Immature natural killer cell (primary cell): ENCODE measurements around the gene DCAF16. TPM values are rescaled to one million over a fixed set of nuclear protein-coding genes. Genes with fewer than 3 reads are reported as not detected.

Source experiments
- DNase-seq, 3 donors: peaks; one replicate each; pipeline ENCODE4 v3.0.0; 2022; ENCODE audit warnings: mixed read lengths in 1 of 3
- H3K27ac Mint-ChIP-seq, 6 donors: one replicate each; pipeline ENCODE4 v1.8.0; 2020; ENCODE audit warnings: mixed read lengths in 6 of 6, mild to moderate bottlenecking in 5 of 6, inconsistent platforms in 4 of 6, moderate library complexity in 3 of 6
- H3K27me3 Mint-ChIP-seq, 3 donors: one replicate each; pipeline ENCODE4 v1.8.0; 2020 to 2021; ENCODE audit warnings: low read depth in 3 of 3, mild to moderate bottlenecking in 3 of 3, mixed read lengths in 3 of 3, moderate library complexity in 3 of 3, inconsistent platforms in 1 of 3
- H3K36me3 Mint-ChIP-seq, 3 donors: one replicate each; pipeline ENCODE4 v1.8.0; 2020; ENCODE audit warnings: mixed read lengths in 3 of 3, inconsistent platforms in 2 of 3, mild to moderate bottlenecking in 2 of 3
- H3K4me1 Mint-ChIP-seq, 2 donors: one replicate each; pipeline ENCODE4 v1.8.0; 2020; ENCODE audit warnings: inconsistent platforms in 2 of 2, mild to moderate bottlenecking in 2 of 2, mixed read lengths in 2 of 2, moderate library complexity in 1 of 2
- H3K4me3 Mint-ChIP-seq, 5 donors: one replicate each; pipeline ENCODE4 v1.8.0; 2020; ENCODE audit warnings: mild to moderate bottlenecking in 5 of 5, mixed read lengths in 5 of 5, inconsistent platforms in 3 of 5, moderate library complexity in 3 of 5
- H3K9me3 Mint-ChIP-seq, 6 donors: one replicate each; pipeline ENCODE4 v1.8.0; 2020; ENCODE audit warnings: mild to moderate bottlenecking in 6 of 6, mixed read lengths in 6 of 6, inconsistent platforms in 4 of 6, moderate library complexity in 3 of 6
- polyA plus RNA-seq, 3 donors: library from polyadenylated mRNA; unstranded; fragments of 300-500 nt; fragmentation: Illumina TruSeq; gene quantifications; one replicate each; pipeline ENCODE4 v1.2.3, GENCODE V29; 2021

DCAF16 gene
- polyA plus RNA-seq, 3 donors from 2014 or later, result 7.8 to 18.5 (median 11.8) TPM

GRCh38 chr4:17753646-17754045 is 56.9 kb downstream of the DCAF16 start:
- H3K9me3 Mint-ChIP-seq, result no peaks in the 10 kb centered on the region
- H3K36me3 Mint-ChIP-seq, result no peaks in the 10 kb centered on the region
- H3K4me3 Mint-ChIP-seq, result no peak overlapping the region
- peaks cover 0 to 9% (median 7%) of the 10 kb centered on the region in 3 donors for H3K27me3 Mint-ChIP-seq
- no peak overlapping the region for H3K27ac Mint-ChIP-seq
- no peaks in the 10 kb centered on the region for H3K4me1 Mint-ChIP-seq
- DNase-seq, result no peak

Other genes with a start within 250 kb of the DCAF16 start
- 100 to 1,000 TPM in 1 of 3 donors, 10 to 100 TPM in 2; 56.5 to 106 (median 72.7) TPM for gene LAP3, start 233.6 kb downstream of the DCAF16 start, polyA plus RNA-seq
- 10 to 100 TPM; 33.4 to 45.3 (median 40.1) TPM for gene MED28, start 196.1 kb downstream of the DCAF16 start, polyA plus RNA-seq
- gene FAM184B, start 29.1 kb downstream of the DCAF16 start, polyA plus RNA-seq, result not detected
- 1 to 10 TPM in 1 of 3 donors, under 1 TPM in 1, not detected in 1; 0.54 to 1.5 TPM for gene NCAPG, start 222 bp upstream of the DCAF16 start, polyA plus RNA-seq
- 10 to 100 TPM in 2 of 3 donors, 1 to 10 TPM in 1; 8.2 to 15.1 (median 10.6) TPM for gene LCORL, start 211.0 kb upstream of the DCAF16 start, polyA plus RNA-seq